ENCODE data around the gene HTR2C. TPM values are rescaled to one million over a fixed set of nuclear protein-coding genes. Genes with fewer than 3 reads are reported as not detected.
"Not testable (repeated sequence)": the region's sequence is repeated elsewhere in the genome, so short reads cannot be mapped to it uniquely, and the experiment has no call there.

The HTR2C gene
- total RNA-seq, 1 donor from 2014 or later, result not detected

- ATAC-seq, result no peak
Observed at GRCh38 chrX:114715096-114715495, 131.2 kb downstream of the HTR2C start.

GRCh38 chrX:114717921-114718320, 134.0 kb downstream of the HTR2C start:
- no peak for ATAC-seq

GRCh38 chrX:114766541-114766940, 182.7 kb downstream of the HTR2C start:
- no peak for ATAC-seq

- ATAC-seq, result no peak
Observed at GRCh38 chrX:114774691-114775090, 190.8 kb downstream of the HTR2C start.

GRCh38 chrX:114782925-114783324, 199.0 kb downstream of the HTR2C start:
- ATAC-seq, result no peak

GRCh38 chrX:114787061-114787460, 203.2 kb downstream of the HTR2C start:
- ATAC-seq, result no peak

- no peak for ATAC-seq
Observed at GRCh38 chrX:114797494-114797893, 213.6 kb downstream of the HTR2C start.

- no peak for ATAC-seq
Observed at GRCh38 chrX:114798907-114799306, 215.0 kb downstream of the HTR2C start.

- ATAC-seq, result no peak
Observed at GRCh38 chrX:114800719-114801118, 216.8 kb downstream of the HTR2C start.

- ATAC-seq, result no peak
Observed at GRCh38 chrX:114819509-114819908, 235.6 kb downstream of the HTR2C start.

- no peak for ATAC-seq
Observed at GRCh38 chrX:114841051-114841450, 257.2 kb downstream of the HTR2C start.

GRCh38 chrX:114842181-114842580, 258.3 kb downstream of the HTR2C start:
- ATAC-seq, result no peak

GRCh38 chrX:114889481-114889880, 305.6 kb downstream of the HTR2C start:
- no peak for ATAC-seq

- ATAC-seq, result no peak
Observed at GRCh38 chrX:114903618-114904017, 319.7 kb downstream of the HTR2C start.

- ATAC-seq, result peak; percentile 55
Observed at GRCh38 chrX:114905251-114905650, 321.4 kb downstream of the HTR2C start.

- no peak for ATAC-seq
Observed at GRCh38 chrX:114906984-114907510, 323.2 kb downstream of the HTR2C start.

GRCh38 chrX:114924423-114924822, 340.5 kb downstream of the HTR2C start:
- ATAC-seq, result no peak

GRCh38 chrX:114924856-114925255, 341.0 kb downstream of the HTR2C start:
- no peak for ATAC-seq

GRCh38 chrX:114930227-114930626, 346.3 kb downstream of the HTR2C start:
- ATAC-seq, result no peak

- no peak for ATAC-seq
Observed at GRCh38 chrX:114932550-114932949, 348.7 kb downstream of the HTR2C start.

- ATAC-seq, result not testable (repeated sequence)
Observed at GRCh38 chrX:114933291-114933690, 349.4 kb downstream of the HTR2C start.

GRCh38 chrX:114937090-114937489, 353.2 kb downstream of the HTR2C start:
- ATAC-seq, result not testable (repeated sequence)

- no peak for ATAC-seq
Observed at GRCh38 chrX:114952696-114953095, 368.8 kb downstream of the HTR2C start.
